Measurements from ENCODE around the gene NAALADL2. TPM values are rescaled to one million over a fixed set of nuclear protein-coding genes. Genes with fewer than 3 reads are reported as not detected.
"Not testable (repeated sequence)": the region's sequence is repeated elsewhere in the genome, so short reads cannot be mapped to it uniquely, and the experiment has no call there.

NAALADL2 gene
- total RNA-seq, 2 experiments from 2014 or later = 0.27 TPM; not detected in 1

GRCh38 chr3:175342196-175342595, 483.1 kb downstream of the NAALADL2 start:
- Mint-ChIP-seq H3K27ac (no peak overlapping the region), H3K36me3 (ENCODE audit: low read depth) (no peaks in the 10 kb centered on the region), H3K4me1 (no peaks in the 10 kb centered on the region)

GRCh38 chr3:175343946-175344345, 484.8 kb downstream of the NAALADL2 start:
- H3K36me3 Mint-ChIP-seq (ENCODE audit: low read depth) = no peaks in the 10 kb centered on the region

More at GRCh38 chr3:175342196-175342595, 483.1 kb downstream of the NAALADL2 start:
- DNase-seq = no peak
- POLR2A ChIA-PET = no interaction called here
- no peak for ATAC-seq
- intact Hi-C loops (cut with DNase I, micrococcal nuclease) = no loop called here
- Mint-ChIP-seq H3K9me3 (ENCODE audit: low read depth) (no peaks in the 10 kb centered on the region), H3K27me3 (no peaks in the 10 kb centered on the region), H3K4me3 (no peak overlapping the region)
- CTCF ChIA-PET = no interaction called here

GRCh38 chr3:175346573-175347356, 487.6 kb downstream of the NAALADL2 start:
- no peak overlapping the region for H3K4me3 Mint-ChIP-seq
- no peaks in the 10 kb centered on the region for H3K9me3 Mint-ChIP-seq (ENCODE audit: low read depth)
- POLR2A ChIA-PET = no interaction called here

More at GRCh38 chr3:175343946-175344345, 484.8 kb downstream of the NAALADL2 start:
- Mint-ChIP-seq H3K27me3 (no peaks in the 10 kb centered on the region), H3K4me3 (no peak overlapping the region), H3K27ac (no peak overlapping the region), H3K4me1 (no peaks in the 10 kb centered on the region), H3K9me3 (ENCODE audit: low read depth) (no peaks in the 10 kb centered on the region)
- ChIA-PET CTCF (no interaction called here), POLR2A (no interaction called here)
- intact Hi-C loops (cut with DNase I, micrococcal nuclease) = no loop called here
- no peak for DNase-seq
- no peak for ATAC-seq

GRCh38 chr3:175349168-175349567, 490.0 kb downstream of the NAALADL2 start:
- ATAC-seq (no peak), DNase-seq (no peak)
- no peak overlapping the region for H3K27ac Mint-ChIP-seq
- no peak overlapping the region for H3K4me3 Mint-ChIP-seq
- H3K27me3 Mint-ChIP-seq = no peaks in the 10 kb centered on the region
- no peaks in the 10 kb centered on the region for H3K36me3 Mint-ChIP-seq (ENCODE audit: low read depth)
- no peaks in the 10 kb centered on the region for H3K4me1 Mint-ChIP-seq
- no peaks in the 10 kb centered on the region for H3K9me3 Mint-ChIP-seq (ENCODE audit: low read depth)
- intact Hi-C loops (cut with DNase I, micrococcal nuclease) = no loop called here
- CTCF ChIA-PET = no interaction called here
- POLR2A ChIA-PET = no interaction called here

More at GRCh38 chr3:175346573-175347356, 487.6 kb downstream of the NAALADL2 start:
- H3K36me3 Mint-ChIP-seq (ENCODE audit: low read depth) = no peaks in the 10 kb centered on the region
- CTCF ChIA-PET = no interaction called here
- H3K4me1 Mint-ChIP-seq = no peaks in the 10 kb centered on the region
- no peaks in the 10 kb centered on the region for H3K27me3 Mint-ChIP-seq
- no peak for ATAC-seq
- H3K27ac Mint-ChIP-seq = no peak overlapping the region
- intact Hi-C loops (cut with DNase I, micrococcal nuclease) = no loop called here
- no peak for DNase-seq

DNA sequence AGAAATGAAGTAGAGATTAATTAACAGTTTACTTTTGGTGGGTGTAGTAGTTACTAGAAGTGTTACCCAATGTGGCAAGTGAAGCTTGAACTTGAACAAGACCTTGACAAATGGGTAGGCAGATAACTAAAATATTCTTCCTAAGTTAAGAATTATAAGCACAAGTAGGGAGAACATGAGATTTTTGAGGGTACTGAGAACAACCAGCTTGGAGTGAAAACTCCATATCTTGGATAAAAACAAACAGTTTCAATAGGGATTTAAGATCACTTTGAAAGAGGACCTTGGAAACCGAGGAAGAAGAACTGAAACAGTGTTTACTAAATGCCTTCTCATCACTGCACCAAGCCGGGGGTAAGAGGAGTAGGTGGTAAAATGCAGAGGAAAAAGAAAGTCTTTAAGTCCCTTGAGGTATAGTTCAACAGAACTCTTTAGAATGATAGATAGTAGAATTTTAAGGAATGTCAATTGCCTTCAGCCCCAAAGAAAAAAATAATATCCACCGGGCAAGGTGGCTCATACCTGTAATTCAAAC, 496.7 kb downstream of the NAALADL2 start:
- ATAC-seq (no peak), DNase-seq (no peak)
- intact Hi-C loops (cut with DNase I, micrococcal nuclease) = no loop called here
- no peak overlapping the region for H3K27ac Mint-ChIP-seq
- POLR2A ChIA-PET = no interaction called here
- H3K9me3 Mint-ChIP-seq (ENCODE audit: low read depth) = no peaks in the 10 kb centered on the region
- H3K4me3 Mint-ChIP-seq = no peak overlapping the region
- no peaks in the 10 kb centered on the region for H3K36me3 Mint-ChIP-seq (ENCODE audit: low read depth)
- no peaks in the 10 kb centered on the region for H3K27me3 Mint-ChIP-seq
- CTCF ChIA-PET = interaction anchor here (0.8 kb wide), 1 partner anchor 15 kb away, joined by 3 read pairs; no protein-coding TSS in a partner anchor
- H3K4me1 Mint-ChIP-seq = no peaks in the 10 kb centered on the region

DNA sequence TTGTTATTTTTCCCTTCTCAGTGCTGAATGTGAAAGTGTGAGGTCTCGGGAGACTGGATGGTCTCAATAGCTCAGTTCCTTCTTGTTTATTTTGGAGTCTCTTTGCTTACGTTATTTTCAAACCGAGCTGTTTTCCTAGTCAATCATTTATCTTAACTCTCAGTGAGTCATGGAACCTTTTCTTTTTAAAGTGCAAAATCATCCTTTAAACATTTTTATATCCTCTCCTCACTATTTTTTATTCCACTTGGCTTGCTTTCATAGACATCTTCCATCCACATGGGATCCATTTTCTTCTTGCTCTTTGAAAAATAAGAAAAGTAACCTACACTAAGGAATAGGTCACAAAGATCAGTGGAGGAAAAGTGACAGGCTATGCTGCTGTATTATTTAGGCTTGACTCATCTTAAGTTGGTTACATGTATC, 497.8 kb downstream of the NAALADL2 start:
- H3K4me1 Mint-ChIP-seq = no peaks in the 10 kb centered on the region
- POLR2A ChIA-PET = no interaction called here
- H3K4me3 Mint-ChIP-seq = no peak overlapping the region
- CTCF ChIA-PET = no interaction called here
- H3K27ac Mint-ChIP-seq = no peak overlapping the region
- intact Hi-C loops (cut with DNase I, micrococcal nuclease) = no loop called here
- H3K9me3 Mint-ChIP-seq (ENCODE audit: low read depth) = no peaks in the 10 kb centered on the region
- H3K27me3 Mint-ChIP-seq = no peaks in the 10 kb centered on the region
- ATAC-seq (no peak), DNase-seq (no peak)
- H3K36me3 Mint-ChIP-seq (ENCODE audit: low read depth) = no peaks in the 10 kb centered on the region

DNA sequence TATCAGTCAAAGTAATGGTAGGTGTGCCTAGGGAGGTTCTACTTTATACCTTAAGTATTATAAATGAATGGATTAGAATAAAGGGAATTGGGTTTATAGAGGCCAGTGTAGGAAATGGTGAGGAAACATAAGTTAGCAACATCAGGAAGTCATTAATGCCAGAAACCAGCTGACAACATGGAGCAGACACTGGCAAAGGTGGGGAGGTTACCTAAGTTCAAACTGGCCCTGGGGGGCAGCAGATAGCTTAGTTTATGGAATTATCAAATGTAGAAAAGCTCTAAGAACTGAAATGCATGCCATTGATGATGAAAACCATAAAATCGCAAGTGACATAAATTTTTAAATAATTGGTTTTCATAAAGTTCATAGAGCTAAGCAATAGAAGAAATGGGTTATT, 498.6 kb downstream of the NAALADL2 start:
- Mint-ChIP-seq H3K9me3 (ENCODE audit: low read depth) (peaks cover under 1% of the 10 kb centered on the region), H3K4me3 (no peak overlapping the region), H3K27ac (no peak overlapping the region), H3K27me3 (no peaks in the 10 kb centered on the region), H3K36me3 (ENCODE audit: low read depth) (no peaks in the 10 kb centered on the region), H3K4me1 (no peaks in the 10 kb centered on the region)
- ATAC-seq (no peak), DNase-seq (no peak)
- POLR2A ChIA-PET = no interaction called here
- intact Hi-C loops (cut with DNase I, micrococcal nuclease) = no loop called here
- CTCF ChIA-PET = no interaction called here

- no peak overlapping the region for H3K27ac Mint-ChIP-seq
- ATAC-seq (no peak), DNase-seq (no peak)
- no peaks in the 10 kb centered on the region for H3K27me3 Mint-ChIP-seq
- ChIA-PET POLR2A (no interaction called here), CTCF (no interaction called here)
- no peaks in the 10 kb centered on the region for H3K4me1 Mint-ChIP-seq
- intact Hi-C loops (cut with DNase I, micrococcal nuclease) = no loop called here
- no peaks in the 10 kb centered on the region for H3K36me3 Mint-ChIP-seq (ENCODE audit: low read depth)
- H3K9me3 Mint-ChIP-seq (ENCODE audit: low read depth) = peaks cover 5% of the 10 kb centered on the region
- H3K4me3 Mint-ChIP-seq = no peak overlapping the region
Observed at GRCh38 chr3:175358935-175359334, 499.8 kb downstream of the NAALADL2 start.

DNA sequence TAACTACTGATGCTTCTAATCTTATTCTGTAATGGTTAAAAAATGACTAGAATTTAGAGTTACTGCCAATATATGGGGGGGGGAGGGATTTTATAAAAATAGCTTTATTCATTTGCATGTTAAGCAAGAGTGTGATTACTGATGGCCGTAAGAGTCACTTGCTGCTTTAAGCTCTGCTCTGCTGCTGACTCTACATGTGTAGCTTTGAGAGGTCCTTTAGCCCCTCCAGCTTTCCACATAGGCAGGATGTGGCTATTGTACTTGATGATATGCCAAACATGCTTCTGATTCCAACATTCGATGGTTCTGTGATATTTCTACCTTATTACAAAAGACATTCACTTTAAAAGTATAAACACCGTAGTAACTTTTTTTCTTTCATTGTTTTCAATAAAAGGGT, 511.3 kb downstream of the NAALADL2 start:
- POLR2A ChIA-PET; ATAC-seq; intact Hi-C loops (cut with DNase I, micrococcal nuclease); H3K27me3 Mint-ChIP-seq; H3K9me3 Mint-ChIP-seq (ENCODE audit: low read depth); DNase-seq; H3K4me1 Mint-ChIP-seq; H3K4me3 Mint-ChIP-seq; CTCF ChIA-PET; H3K27ac Mint-ChIP-seq; H3K36me3 Mint-ChIP-seq (ENCODE audit: low read depth): not testable (repeated sequence)

GRCh38 chr3:175371187-175371586, 512.1 kb downstream of the NAALADL2 start:
- H3K27me3 Mint-ChIP-seq; H3K27ac Mint-ChIP-seq; H3K4me1 Mint-ChIP-seq; H3K4me3 Mint-ChIP-seq; POLR2A ChIA-PET; intact Hi-C loops (cut with DNase I, micrococcal nuclease); H3K9me3 Mint-ChIP-seq (ENCODE audit: low read depth); DNase-seq; ATAC-seq; H3K36me3 Mint-ChIP-seq (ENCODE audit: low read depth): not testable (repeated sequence)
- CTCF ChIA-PET = interaction anchor here (1.2 kb wide), 1 partner anchor 15 kb away, joined by 3 read pairs; no protein-coding TSS in a partner anchor

GRCh38 chr3:175374705-175375104, 515.6 kb downstream of the NAALADL2 start:
- intact Hi-C loops (cut with DNase I, micrococcal nuclease) = no loop called here
- no peak for ATAC-seq
- CTCF ChIA-PET = no interaction called here
- H3K9me3 Mint-ChIP-seq (ENCODE audit: low read depth) = no peaks in the 10 kb centered on the region
- no peaks in the 10 kb centered on the region for H3K36me3 Mint-ChIP-seq (ENCODE audit: low read depth)
- no peak overlapping the region for H3K27ac Mint-ChIP-seq
- H3K4me3 Mint-ChIP-seq = no peak overlapping the region
- no peak for DNase-seq
- POLR2A ChIA-PET = no interaction called here
- H3K27me3 Mint-ChIP-seq = no peaks in the 10 kb centered on the region
- H3K4me1 Mint-ChIP-seq = no peaks in the 10 kb centered on the region

DNA sequence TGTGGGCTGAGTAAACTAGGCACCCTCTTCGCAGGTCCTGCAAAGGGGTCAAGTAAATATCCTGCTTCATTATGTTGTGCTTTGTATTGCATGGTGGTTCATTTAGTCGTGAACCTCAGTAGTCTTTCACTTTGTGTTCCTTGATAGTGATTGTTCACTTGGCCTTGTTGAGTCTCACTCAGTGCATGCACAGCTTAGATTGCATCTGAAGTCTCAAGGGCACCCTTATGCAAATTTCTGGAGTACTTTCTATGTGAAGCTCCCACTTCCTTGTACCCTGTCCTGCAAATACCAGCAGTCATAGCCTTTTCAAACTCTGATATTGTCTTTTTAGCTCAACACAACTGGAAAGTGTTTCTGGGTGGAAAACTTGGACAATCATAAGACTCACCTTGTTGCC, 519.2 kb downstream of the NAALADL2 start:
- CTCF ChIA-PET = no interaction called here
- Mint-ChIP-seq H3K27ac (no peak overlapping the region), H3K36me3 (ENCODE audit: low read depth) (no peaks in the 10 kb centered on the region), H3K4me1 (no peaks in the 10 kb centered on the region), H3K27me3 (no peaks in the 10 kb centered on the region), H3K9me3 (ENCODE audit: low read depth) (no peaks in the 10 kb centered on the region), H3K4me3 (no peak overlapping the region)
- intact Hi-C loops (cut with DNase I, micrococcal nuclease) = no loop called here
- no peak for DNase-seq
- no peak for ATAC-seq
- POLR2A ChIA-PET = no interaction called here
